ENCODE measurements around the gene ZSCAN30.

Gene ZSCAN30

GRCh38 chr18:35290094-35290735, at the start of gene ZSCAN30:
ZSCAN30 (minus strand) TSS chr18:35290229; CDS start chr18:35264352, 25,877 bp downstream.
- peak; percentile 71 for DNase-seq (ENCODE audit: low spot score)

GRCh38 chr18:35337286-35337685, 47.3 kb upstream of the ZSCAN30 start:
- DNase-seq (ENCODE audit: low spot score), result no peak

DNA sequence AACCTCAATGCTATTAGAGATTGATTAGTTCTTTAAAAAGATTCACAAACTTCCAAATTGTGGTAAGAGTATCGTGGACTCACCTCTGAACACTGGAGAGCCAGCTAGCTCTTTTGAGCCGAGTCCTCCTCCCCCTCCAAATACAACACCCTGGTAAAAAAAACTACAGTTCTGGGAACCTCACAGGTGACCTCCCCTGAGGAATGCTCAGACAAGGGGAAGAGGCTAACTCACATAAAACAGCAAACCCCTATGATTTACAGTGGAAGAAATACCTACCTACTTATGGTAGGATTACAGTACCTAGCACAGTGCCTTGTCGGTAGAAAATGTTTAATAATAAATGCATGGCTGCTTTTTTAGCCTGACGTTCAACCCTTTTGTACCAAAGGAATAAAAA, 45.8 kb upstream of the ZSCAN30 start:
- no peak for DNase-seq (ENCODE audit: low spot score)

GRCh38 chr18:35334821-35335220, 44.8 kb upstream of the ZSCAN30 start:
- DNase-seq (ENCODE audit: low spot score), result no peak

DNA sequence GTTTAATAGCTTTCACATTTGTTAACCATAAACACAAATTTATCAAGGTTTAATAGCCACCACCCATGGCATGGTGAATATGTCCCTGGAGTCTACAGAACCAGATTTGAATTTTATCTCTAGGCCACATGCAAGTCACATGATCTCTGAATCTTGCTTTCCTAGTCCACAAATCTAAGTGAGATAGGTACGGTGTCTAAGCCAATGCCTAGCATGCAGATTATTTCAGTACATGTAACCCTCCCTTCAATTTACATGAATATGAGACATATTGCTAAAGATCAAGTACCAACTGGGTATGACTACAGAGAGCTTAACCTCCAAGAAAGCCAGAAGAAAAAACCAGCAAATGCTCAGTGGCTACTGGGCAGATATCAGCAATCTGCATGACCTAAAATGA, 44.2 kb upstream of the ZSCAN30 start:
- no peak for DNase-seq (ENCODE audit: low spot score)

DNA sequence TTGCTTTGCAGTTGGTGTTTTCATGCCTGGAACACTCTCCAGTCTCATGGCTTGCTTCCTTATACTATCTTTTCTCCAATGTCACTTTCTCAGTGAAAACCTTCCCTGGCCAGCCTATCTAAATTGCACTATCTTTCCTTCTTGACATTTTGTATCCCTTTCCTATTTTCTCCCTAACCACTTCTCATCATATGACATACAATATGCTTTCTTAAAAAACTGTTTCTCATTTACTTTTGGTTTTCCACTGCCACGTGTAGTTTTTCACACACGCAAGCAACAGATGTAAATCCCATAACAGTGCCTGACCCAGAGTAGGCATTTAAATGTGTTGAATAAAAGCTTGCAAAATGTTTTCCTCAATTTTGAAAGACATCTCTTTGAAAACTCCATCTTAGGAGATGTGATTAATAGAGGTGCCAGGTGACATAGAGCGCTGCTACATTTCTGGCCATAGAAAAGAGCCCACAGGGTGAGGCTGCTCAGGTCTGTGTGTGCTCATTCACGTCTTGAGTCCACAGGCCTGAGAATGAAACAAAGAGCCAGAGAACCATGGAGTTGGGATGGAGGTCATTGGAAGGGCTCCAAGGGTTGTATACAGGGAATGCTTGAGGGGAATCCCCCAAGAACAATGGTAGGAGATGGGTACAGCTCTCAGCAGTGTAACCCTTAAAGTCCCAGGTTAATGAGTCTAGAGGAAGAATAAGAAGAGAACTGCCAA, 41.5 kb upstream of the ZSCAN30 start:
- DNase-seq (ENCODE audit: low spot score), result no peak

- DNase-seq (ENCODE audit: low spot score), result no peak
These were observed 38.8 kb upstream of the ZSCAN30 start for GRCh38 chr18:35328868-35329267.

- DNase-seq (ENCODE audit: low spot score), result no peak
These were observed 36.8 kb upstream of the ZSCAN30 start for GRCh38 chr18:35326695-35327387.

- DNase-seq (ENCODE audit: low spot score), result no peak
These were observed 35.1 kb upstream of the ZSCAN30 start for GRCh38 chr18:35324926-35325655.

DNA sequence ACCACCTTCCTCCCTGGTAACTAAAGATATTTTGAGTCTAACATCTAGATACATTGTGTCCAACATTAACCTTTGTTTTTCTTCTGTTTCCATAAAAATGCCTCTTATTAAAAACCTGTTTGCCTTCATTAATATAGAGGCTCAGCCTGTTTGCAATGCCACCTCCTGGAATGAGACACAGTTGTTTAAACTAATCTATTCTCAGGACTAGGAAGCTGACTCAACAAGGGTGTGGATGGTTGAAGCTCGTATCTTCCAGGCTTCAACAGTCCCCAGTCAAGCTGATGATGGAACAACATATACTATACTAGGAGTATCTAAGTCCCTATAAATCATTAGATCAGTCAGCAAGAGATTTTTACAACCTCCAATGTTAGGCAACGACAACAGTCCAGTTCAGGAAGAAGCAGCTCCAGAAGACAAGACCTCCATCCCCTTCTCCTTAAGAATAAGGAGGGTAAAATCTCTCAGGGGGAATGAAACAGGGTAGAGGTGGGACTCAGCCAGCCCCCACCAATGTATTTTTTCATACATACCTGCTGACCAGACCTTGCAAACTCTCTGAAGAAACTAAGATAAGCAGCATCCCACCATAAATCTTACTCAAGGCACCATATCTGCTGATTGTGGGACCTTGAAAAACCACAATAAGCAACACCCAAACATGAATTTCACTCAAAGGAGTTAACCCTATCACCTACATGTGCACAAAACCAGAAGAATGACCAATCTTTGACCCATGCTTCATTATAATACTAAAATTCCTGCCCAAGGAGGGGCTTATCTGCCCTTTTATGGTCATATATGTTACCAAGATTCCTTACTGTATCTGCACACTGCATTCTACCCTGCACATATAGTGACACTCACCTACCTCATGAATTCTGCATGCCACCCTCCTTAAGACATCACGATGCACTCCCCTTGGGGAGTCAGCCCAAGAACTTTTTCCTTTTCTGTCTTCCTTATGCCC, 32.7 kb upstream of the ZSCAN30 start:
- no peak for DNase-seq (ENCODE audit: low spot score)

DNA sequence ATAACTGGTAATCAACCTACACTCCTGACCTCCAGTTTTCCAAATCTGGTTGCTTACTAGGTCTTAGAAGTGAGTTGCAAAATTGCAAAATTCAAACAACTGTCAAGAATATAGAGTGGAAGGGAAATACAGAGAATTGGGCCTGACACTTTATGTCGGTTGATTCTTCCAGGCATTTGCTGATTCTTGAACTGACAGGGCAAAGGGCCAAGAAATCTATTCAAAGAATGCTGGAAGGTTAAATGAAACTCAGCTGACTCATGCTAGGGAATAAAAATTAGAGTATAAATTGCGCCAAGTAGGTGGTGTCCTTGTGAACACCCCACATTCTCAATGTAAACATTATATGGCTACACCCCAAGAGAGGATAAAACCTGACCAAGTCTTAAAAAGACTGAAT, 21.5 kb upstream of the ZSCAN30 start:
- DNase-seq (ENCODE audit: low spot score), result no peak

- DNase-seq (ENCODE audit: low spot score), result no peak
These were observed 16.7 kb upstream of the ZSCAN30 start for GRCh38 chr18:35306588-35307250.

DNA sequence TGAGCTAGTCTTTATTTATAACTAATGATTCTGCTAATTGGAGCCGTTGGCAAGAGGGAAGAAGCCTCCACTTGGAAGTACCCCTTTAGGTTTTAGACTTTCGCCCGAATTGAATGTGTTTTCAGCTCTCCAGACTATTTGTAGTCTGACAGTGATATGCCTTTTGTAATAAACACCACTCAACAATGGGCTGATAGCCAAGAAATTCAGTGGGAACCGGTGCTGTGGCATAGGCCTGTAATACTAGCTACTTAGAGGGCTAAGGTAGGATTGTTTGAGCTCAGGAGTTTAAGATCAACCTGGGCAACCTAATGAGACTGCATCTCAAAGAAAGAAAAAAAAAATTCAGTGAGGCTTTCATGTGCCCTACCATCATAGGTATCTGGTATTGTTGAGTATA, 13.6 kb upstream of the ZSCAN30 start:
- no peak for DNase-seq (ENCODE audit: low spot score)

DNA sequence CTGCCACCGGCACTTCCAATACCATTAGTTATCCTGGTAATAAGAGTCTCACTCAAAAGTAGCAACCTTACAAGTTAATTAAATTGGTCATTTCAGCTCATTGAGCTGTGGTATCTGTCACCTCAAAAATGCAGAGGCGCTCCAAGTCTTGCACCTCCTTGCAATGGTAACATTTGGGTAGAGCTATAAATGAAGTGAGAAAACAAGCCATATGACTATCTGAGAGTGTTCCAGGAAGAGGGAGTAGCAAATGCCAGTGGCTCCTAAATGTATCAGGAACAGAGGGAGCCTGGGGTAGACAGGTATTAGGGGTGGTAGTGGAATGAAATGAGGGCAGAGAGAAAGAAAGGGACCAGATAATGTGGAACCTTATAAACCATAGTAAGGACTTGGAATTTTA, 6.0 kb upstream of the ZSCAN30 start:
- no peak for DNase-seq (ENCODE audit: low spot score)

- no peak for DNase-seq (ENCODE audit: low spot score)
These were observed 1.1 kb upstream of the ZSCAN30 start for GRCh38 chr18:35291166-35291565.

- no peak for DNase-seq (ENCODE audit: low spot score)
These were observed 319 bp downstream of the ZSCAN30 start for GRCh38 chr18:35289727-35290093.

GRCh38 chr18:35289293-35289692, 736 bp downstream of the ZSCAN30 start:
- no peak for DNase-seq (ENCODE audit: low spot score)

- DNase-seq (ENCODE audit: low spot score), result no peak
These were observed 5.2 kb downstream of the ZSCAN30 start for GRCh38 chr18:35284841-35285240.

GRCh38 chr18:35283923-35284794, 5.9 kb downstream of the ZSCAN30 start:
- DNase-seq (ENCODE audit: low spot score), result no peak

DNA sequence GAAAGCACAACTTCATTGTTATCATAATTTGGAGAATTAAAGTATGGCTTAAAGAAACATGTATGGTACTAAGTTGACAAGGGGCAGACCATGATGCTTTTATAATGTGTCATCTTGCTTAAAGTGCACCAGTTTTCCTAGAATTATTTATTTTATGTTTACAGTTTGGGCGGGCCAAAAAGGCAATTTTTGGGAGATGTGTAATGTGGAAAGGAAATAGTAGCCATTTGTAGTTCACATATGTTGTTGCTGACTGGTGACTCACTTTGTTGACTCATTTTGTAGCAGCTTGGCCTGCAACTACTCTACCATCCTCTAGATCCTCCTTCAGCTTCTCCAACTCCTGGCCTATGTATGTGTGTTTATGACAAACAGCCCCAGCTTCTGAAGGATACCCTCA, 7.7 kb downstream of the ZSCAN30 start:
- no peak for DNase-seq (ENCODE audit: low spot score)
